Tibial artery (tissue), 4 donors: ENCODE data around the gene BIVM.

ENCODE experiments used
- DNase-seq, 2 donors: peaks; one replicate each; pipeline ENCODE4 v3.0.0-alpha.2; 2019
- H3K27ac ChIP-seq, 2 donors: fragments of 200-600 bp; sonication (generic) in 1 of 2; 1 replicate in 1 of 2; 2 replicates in 1 of 2; pipeline ENCODE4 v1.5.1; 2018 to 2019; ENCODE audit warnings: mild to moderate bottlenecking in 1 of 2
- H3K27me3 ChIP-seq, 2 donors: fragments of 200-600 bp; sonication (generic) in 1 of 2; one replicate each; pipeline versions ENCODE4 v1.5.1 to v1.6.0; 2016 to 2019
- H3K36me3 ChIP-seq, 3 donors: fragments of 200-600 bp; sonication (generic) in 2 of 3; one replicate each; pipeline ENCODE4 v1.5.1; 2016 to 2019; ENCODE audit warnings: mild to moderate bottlenecking in 2 of 3
- H3K4me1 ChIP-seq, 4 donors: fragments of 200-600 bp; sonication (generic) in 2 of 4; 1 replicate in 3 of 4; 2 replicates in 1 of 4; pipeline ENCODE4 v1.5.1; 2016 to 2019
- H3K4me3 ChIP-seq, 2 donors: fragments of 200-600 bp; sonication (generic) in 1 of 2; 1 replicate in 1 of 2; 2 replicates in 1 of 2; pipeline ENCODE4 v1.5.1; 2018 to 2019; ENCODE audit warnings: mild to moderate bottlenecking in 2 of 2
- H3K9me3 ChIP-seq, 3 donors: fragments of 200-600 bp; sonication (generic) in 1 of 3; one replicate each; pipeline ENCODE4 v1.5.1; 2016 to 2019
- CTCF ChIP-seq, 2 experiments: fragments of 200-600 bp in 1 of 2; fragments of 450-650 bp in 1 of 2; IDR thresholded peaks; one replicate each; pipeline ENCODE4 v1.5.1; 2017 to 2019; ENCODE audit warnings: antibody characterized with exemption in 2 of 2, mild to moderate bottlenecking in 1 of 2, moderate library complexity in 1 of 2
- intact Hi-C: fragments of 100-400 bp; cut with DNase I; formaldehyde crosslinking; loops from one replicate; pipeline ENCODE4 v1.15.0; 2023; ENCODE audit warnings: low total_unique reads

BIVM gene

DNA sequence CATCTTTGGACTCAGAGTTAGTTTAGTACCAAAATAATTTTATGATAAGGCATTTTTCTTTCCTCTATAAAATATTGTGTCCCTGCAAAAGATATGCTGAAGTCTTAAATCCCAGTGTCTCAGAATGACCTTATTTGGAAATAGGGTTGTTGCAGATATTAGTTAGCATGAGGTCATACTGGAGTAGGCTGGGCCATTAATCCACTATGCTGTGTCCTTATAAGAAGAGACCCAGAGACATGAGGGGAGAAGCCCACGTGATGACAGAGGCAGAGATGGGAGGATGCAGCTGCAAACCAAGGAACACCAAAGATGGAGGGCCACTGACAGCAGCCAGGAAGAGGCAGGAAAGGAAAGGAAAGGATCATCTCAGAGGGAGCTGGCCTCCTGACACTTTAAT, 6.5 kb upstream of the BIVM start:
- Histone ChIP-seq H3K4me1 (peaks cover 0 to 2% (median 0%) of the 10 kb centered on the region in 4 donors), H3K36me3 (peaks cover 10 to 51% (median 29%) of the 10 kb centered on the region in 3 donors), H3K27ac (no peak overlapping the region), H3K9me3 (no peaks in the 10 kb centered on the region), H3K4me3 (no peak overlapping the region), H3K27me3 (no peaks in the 10 kb centered on the region)
- intact Hi-C loops = loop anchor here (10.0 kb wide), 2 partner anchors 52 to 138 kb away; partner anchors contain the start of gene ERCC5
- no peak for TF ChIP-seq CTCF (IDR thresholded peaks at IDR 0.05)
- DNase-seq = no peak

- H3K4me1 ChIP-seq = peaks cover 0 to 13% (median 0%) of the 10 kb centered on the region in 4 donors
- no peak for TF ChIP-seq CTCF (IDR thresholded peaks at IDR 0.05)
- no peaks in the 10 kb centered on the region for H3K9me3 ChIP-seq
- no peak overlapping the region for H3K4me3 ChIP-seq
- DNase-seq = no peak
- H3K27me3 ChIP-seq = no peaks in the 10 kb centered on the region
- peaks cover 10 to 41% (median 17%) of the 10 kb centered on the region in 3 donors for H3K36me3 ChIP-seq
- intact Hi-C loops = loop anchor here (10.0 kb wide), 2 partner anchors 51 to 139 kb away; partner anchors contain the start of gene ERCC5
- H3K27ac ChIP-seq = no peak overlapping the region
Observed at GRCh38 chr13:102793611-102794355, 5.1 kb upstream of the BIVM start.

GRCh38 chr13:102799426-102800144, 666 bp downstream of the BIVM start:
- no peaks in the 10 kb centered on the region for H3K36me3 ChIP-seq
- peak overlapping the region; percentile 66 to 73 for H3K4me3 ChIP-seq
- no peak for TF ChIP-seq CTCF (IDR thresholded peaks at IDR 0.05)
- H3K27ac ChIP-seq = peak overlapping the region; percentile 72 to 87
- H3K4me1 ChIP-seq = peaks cover 0 to 27% (median 7%) of the 10 kb centered on the region in 4 donors
- no peaks in the 10 kb centered on the region for H3K27me3 ChIP-seq
- intact Hi-C loops = loop anchor here (5.0 to 10.0 kb wide), 3 partner anchors 45 to 202 kb away; partner anchors contain the start of genes ERCC5 and TPP2
- peak in 1 of 2 donors; percentile 72 for DNase-seq
- H3K9me3 ChIP-seq = no peaks in the 10 kb centered on the region

- peak overlapping the region; percentile 72 to 87 for H3K27ac ChIP-seq
- H3K27me3 ChIP-seq = no peaks in the 10 kb centered on the region
- H3K4me1 ChIP-seq = peaks cover 0 to 27% (median 7%) of the 10 kb centered on the region in 4 donors
- H3K4me3 ChIP-seq = peak overlapping the region; percentile 66 to 73
- DNase-seq = peak; percentile 75 to 88
- TF ChIP-seq CTCF (IDR thresholded peaks at IDR 0.05) = peak; percentile 57 to 70
- H3K36me3 ChIP-seq = no peaks in the 10 kb centered on the region
- intact Hi-C loops = no loop called here
- H3K9me3 ChIP-seq = no peaks in the 10 kb centered on the region
Observed at GRCh38 chr13:102800145-102801041, 1.5 kb downstream of the BIVM start.

DNA sequence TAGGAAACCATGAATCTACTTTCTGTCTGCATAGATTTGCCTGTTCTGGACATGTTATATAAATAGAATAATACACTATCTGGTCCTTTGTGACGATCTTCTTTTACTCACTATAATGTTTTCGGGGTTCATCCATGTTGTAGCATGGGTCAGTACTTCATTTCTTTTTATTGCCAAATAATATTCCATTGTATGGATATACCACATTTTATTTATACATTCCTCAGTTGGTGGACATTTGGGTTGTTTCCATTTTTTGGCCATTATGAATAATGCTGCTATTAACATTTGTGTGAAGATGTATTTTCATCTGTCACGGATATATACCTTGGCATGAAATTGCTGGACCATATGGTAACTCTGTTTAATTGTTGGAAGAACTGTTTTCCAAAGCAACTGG, 6.8 kb downstream of the BIVM start:
- Histone ChIP-seq H3K4me3 (no peak overlapping the region), H3K27ac (no peak overlapping the region), H3K4me1 (peaks cover 0 to 14% (median 6%) of the 10 kb centered on the region in 4 donors), H3K36me3 (peaks cover 2 to 13% (median 10%) of the 10 kb centered on the region in 3 donors), H3K9me3 (peaks cover 0 to 3% (median 0%) of the 10 kb centered on the region in 3 donors), H3K27me3 (no peaks in the 10 kb centered on the region)
- DNase-seq = no peak
- intact Hi-C loops = no loop called here
- no peak for TF ChIP-seq CTCF (IDR thresholded peaks at IDR 0.05)
